ENCODE data around the gene PPP6R3. TPM values are rescaled to one million over a fixed set of nuclear protein-coding genes. Genes with fewer than 3 reads are reported as not detected.

Gene PPP6R3
- total and polyA plus RNA-seq, 2 of the 8 experiments (the other 6 are each of a cell fraction or from before 2014, with no cell fraction given) = 44.6 to 150 TPM

DNA sequence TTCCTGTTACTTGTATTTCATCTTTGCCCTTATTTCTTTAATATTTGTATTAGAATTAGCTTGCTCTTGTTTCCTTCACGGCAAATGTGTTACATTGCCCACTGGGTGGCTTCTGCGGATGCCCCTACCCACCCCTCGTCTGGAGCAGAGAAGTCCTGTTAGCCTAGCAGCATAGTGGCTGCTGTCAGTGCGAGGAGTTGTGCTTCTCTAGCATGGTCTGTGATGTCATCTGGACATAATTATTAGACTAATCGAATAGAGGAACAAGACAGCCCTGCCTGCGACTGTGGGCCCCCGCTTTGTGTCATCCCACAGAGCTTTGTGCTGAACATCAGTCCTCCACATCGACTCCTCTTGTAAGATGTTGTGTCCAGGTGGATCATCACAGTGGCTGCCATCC lies 74.5 kb downstream of the PPP6R3 start (continued):
- no peak for TF ChIP-seq RBBP5 (IDR thresholded peaks at IDR 0.05; ENCODE audit: borderline replicate concordance, low read depth, low read length)
- TF ChIP-seq, protein P1, sequence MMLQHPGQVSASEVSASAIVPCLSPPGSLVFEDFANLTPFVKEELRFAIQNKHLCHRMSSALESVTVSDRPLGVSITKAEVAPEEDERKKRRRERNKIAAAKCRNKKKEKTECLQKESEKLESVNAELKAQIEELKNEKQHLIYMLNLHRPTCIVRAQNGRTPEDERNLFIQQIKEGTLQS (IDR thresholded peaks at IDR 0.05; ENCODE audit: insufficient read depth, low read depth, low read length) = no peak
- no peak for TF ChIP-seq MAX (IDR thresholded peaks at IDR 0.05)
- TF ChIP-seq POLR2AphosphoS5 (IDR thresholded peaks at IDR 0.05; ENCODE audit: low read depth, low read length) = no peak
